GM21526 (cell line): Measurements from ENCODE around the gene ITSN1.
"Not testable (repeated sequence)": the region's sequence is repeated elsewhere in the genome, so short reads cannot be mapped to it uniquely, and the experiment has no call there.

ENCODE experiments used
- ATAC-seq: cut with Tn5 transposase; IDR thresholded peaks from one replicate; pipeline ENCODE4 v1.9.1; 2021; ENCODE audit warnings: moderate library complexity; ENCODE audit not compliant: unreplicated experiment, low FRiP score

The ITSN1 gene

DNA sequence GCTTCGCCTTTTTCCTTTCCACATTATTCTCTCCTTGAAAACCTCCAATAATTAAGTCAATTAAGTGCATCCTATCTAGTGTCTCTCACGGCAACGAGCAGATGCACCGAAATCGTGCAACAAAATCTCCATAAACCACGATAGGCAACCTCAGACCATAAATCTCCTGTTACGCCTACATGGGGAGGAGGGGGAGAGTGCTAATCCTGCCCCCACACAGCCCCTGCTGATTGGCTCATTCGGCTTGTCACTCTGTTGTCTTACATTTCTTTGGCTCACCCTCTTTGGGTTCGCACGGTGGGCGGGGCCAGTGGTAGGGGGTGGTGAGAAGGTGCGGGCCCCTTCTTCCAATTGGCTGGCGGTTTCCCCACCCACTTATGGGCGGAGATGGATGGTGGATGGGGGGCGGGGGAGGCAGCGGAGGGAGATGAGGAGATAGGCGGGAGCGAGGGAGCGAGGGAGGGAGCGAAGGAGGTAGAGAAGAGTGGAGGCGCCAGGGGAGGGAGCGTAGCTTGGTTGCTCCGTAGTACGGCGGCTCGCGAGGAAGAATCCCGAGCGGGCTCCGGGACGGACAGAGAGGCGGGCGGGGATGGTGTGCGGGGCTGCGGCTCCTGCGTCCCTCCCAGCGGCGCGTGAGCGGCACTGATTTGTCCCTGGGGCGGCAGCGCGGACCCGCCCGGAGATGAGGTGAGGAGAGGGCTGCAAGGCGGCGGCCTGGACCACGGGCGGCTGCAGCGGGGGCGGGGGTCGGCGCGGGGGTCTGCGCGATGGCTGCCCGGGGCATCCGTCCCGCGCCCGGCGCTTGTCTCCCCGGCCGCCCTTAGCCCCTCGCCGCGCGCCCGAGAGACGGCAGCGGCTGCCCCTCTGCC is at the start of gene ITSN1:
Gene ITSN1 (plus strand): TSS at position 475 of the 869 bp plus-strand sequence. CDS start 76,328 bp downstream, outside the sequence.
- ATAC-seq = peak; percentile 69

- ATAC-seq = no peak
These were observed 44.2 kb upstream of the ITSN1 start for GRCh38 chr21:33598051-33598450.

GRCh38 chr21:33608559-33608958 is 33.7 kb upstream of the ITSN1 start:
- ATAC-seq = no peak

DNA sequence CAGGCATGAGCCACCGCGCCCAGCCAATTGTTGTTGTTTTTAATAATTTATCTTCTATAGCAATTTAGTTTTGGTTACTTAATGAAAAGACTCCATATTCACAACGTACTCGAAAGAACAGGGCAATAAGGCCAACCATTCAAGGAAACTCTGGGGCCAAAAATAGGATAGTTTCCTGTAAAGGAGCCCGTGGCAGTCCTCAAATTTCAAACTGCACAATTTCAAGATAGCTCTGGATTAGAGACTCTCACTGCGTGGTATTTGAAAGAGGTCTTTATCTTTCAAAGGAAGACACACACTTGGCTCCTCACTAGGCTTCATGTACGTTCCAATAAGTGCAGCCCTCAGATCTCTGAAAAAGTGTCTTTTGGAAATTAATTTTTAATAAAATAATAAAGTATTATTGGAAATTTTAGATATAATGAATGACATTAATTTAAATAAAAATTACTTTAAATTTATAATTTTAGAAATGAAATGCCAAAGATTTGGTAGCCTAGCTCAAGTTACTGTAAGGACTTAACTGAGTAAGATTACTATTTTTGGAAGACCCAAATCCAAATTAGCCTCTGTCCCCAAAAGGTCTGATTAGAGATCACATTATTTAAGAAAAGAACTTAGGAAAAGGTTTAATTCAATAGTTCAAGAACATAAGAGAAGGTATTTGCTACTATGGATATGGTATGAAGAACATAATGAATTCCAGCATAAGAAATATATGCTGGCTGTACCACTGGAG is 31.1 kb upstream of the ITSN1 start:
- ATAC-seq = no peak

DNA sequence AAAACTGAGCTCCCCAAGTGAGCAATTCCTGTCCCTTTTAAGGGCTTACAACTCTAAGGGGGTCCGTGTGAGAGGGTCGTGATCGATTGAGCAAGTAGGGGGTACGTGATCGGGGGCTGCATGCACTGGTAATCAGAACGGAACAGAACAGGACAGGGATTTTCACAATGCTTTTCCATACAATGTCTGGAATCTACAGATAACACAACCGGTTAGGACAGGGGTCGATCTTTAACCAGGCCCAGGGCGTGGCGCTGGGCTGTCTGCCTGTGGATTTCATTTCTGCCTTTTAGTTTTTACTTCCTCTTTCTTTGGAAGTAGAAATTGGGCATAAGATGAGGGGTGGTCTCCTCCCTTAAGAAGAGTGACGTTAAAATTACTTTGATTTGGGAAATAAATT is 24.7 kb upstream of the ITSN1 start:
- not testable (repeated sequence) for ATAC-seq

DNA sequence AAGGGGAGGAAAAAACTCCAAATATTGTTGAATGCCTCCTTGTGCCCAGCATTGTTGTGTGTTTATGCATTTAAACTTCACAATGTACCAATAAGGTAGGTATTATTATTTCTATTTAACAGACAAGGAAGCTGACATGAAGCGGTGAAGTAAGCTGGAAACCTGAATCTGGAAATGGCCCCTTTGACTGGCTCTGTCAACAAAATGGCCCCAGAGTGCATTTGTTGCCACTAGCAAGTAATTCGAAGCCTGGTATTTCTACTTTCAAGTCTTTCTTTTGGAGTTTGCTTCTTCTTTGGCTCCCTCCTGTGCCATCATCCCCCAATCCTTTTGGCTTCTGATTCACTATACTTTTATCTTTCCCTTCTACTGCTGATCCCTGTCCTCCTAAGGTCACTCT is 23.9 kb upstream of the ITSN1 start:
- ATAC-seq = no peak

DNA sequence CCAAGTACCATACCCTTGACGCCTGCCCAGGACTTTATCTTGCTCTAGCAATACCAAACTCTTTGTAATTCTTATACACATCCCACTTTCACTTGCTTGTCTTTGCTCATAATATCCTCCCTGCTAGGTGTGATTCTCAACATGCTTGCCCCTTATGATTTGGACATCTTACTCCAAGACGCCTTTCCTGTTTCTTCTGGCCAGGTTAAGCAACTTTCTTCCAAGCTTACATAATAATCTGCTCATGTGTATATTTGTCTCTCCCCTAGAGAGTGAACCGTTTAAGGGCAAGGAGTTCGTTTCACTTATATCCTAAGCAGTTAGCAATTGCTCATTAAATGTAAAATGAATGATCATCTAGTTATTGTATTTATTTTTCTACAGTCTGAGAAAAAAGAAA is 22.6 kb upstream of the ITSN1 start:
- ATAC-seq = no peak

GRCh38 chr21:33622253-33622652 is 20.0 kb upstream of the ITSN1 start:
- ATAC-seq = no peak

DNA sequence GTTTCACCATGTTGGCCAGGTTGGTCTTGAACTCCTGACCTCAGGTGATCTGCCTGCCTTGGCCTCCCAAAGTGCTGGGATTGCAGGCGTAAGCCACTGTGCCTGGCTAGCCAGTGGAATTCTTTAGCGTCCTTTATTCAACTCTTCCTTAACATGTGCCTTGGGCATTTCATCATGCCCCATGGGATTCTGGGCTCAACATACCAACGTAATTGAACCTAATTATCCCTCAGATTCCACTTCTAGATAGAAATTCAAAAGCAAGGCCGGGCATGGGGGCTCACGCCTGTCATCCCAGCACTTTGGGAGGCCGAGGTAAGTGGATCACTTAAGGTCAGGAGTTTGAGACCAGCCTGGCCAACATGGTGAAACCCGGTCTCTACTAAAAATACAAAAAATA is 16.1 kb upstream of the ITSN1 start:
- not testable (repeated sequence) for ATAC-seq

DNA sequence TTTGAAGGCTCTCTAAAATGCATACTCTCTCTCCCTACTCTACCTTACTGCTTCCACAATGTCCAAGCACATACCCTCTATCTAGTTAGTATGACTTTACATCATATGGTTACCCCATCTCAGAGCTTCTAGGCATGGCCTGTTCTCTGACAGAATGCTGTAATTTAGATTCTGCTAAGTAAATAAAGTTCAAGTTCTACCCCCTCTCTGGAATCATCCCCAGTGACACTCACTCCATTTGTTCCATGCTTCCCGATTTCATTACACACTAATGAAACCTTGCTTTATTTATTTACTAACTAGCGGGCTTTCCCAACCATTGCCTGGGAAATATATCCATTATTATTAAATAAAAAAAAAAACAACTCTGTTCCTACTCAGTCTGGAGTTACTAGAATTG is 8.0 kb upstream of the ITSN1 start:
- ATAC-seq = no peak

DNA sequence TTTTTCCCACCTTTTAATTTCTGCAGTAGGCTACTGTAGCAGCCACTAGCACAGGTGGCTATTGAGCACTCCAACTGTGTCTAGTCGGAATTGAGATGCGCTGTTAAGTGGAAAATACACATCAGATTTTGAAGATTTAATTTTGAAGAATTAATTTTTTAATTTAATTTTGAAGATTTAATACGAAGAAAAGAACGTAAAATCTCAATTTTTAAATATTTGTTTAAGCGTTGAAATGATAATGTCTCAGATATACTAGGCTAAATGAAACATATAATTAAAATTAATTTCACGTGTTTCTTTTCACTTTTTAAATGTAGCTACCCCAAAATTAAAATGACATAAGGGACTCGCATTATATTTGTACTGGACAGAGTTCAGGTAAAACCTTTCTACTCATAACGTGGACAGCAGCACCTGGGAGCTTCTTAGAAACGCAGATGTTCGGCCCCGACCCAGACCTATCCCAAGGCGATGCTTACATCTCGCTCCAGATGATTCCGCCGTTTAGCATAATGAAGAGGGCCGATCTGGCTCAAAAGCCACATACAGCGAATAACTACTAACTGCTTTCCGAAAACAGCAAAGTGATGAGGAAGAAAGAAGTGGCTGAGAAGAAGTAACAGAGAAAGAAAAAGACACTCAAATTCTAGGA is 1.5 kb upstream of the ITSN1 start:
- ATAC-seq = no peak

GRCh38 chr21:33641352-33642026 is 812 bp upstream of the ITSN1 start, which contains the start of gene CRYZL1:
CRYZL1 (minus strand) TSS chr21:33641741; CDS start chr21:33631551, 10,190 bp downstream.
- peak; percentile 82 for ATAC-seq

DNA sequence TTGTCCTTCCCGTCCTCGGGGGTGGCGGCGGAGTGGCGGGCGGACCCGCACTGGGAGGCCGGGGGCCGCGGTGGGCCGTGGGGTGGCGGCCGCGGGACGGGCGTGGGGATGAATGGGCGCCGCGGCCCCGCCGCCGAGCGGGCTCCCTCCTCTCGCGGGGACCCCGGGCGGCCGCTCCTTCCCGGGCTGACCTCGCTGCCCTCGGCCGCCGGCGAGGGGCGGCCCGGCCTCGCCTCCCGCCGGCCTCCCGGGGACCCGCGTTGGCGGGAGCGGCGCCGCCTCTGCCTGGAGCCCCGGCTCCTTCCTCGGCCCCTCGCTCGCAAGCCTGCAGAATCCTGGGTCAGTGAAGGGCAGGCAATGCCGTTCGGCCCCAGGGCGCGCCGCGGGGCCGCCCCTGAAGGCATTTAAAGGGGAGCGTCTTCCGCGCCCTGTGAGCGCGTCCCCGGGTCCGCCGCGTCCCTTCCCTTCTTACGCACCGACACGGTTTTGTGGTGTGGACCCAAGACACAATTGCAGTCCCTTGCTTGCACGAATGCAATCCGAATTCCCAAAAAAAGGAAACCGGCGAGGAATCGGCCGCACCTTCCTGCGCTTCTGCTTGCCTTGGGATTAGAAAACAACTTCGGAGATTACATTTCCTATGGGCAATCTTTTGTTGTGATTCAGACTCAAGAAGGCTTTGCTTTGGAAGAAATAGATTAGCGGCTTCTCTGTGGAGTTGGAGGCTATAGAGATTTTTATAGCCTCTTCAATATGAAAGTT is 776 bp downstream of the ITSN1 start:
- peak; percentile 3 for ATAC-seq

GRCh38 chr21:33643658-33644311 is 1.5 kb downstream of the ITSN1 start:
- ATAC-seq = no peak

- no peak for ATAC-seq
These were observed 2.2 kb downstream of the ITSN1 start for GRCh38 chr21:33644383-33645074.

GRCh38 chr21:33645730-33646129 is 3.4 kb downstream of the ITSN1 start:
- no peak for ATAC-seq

DNA sequence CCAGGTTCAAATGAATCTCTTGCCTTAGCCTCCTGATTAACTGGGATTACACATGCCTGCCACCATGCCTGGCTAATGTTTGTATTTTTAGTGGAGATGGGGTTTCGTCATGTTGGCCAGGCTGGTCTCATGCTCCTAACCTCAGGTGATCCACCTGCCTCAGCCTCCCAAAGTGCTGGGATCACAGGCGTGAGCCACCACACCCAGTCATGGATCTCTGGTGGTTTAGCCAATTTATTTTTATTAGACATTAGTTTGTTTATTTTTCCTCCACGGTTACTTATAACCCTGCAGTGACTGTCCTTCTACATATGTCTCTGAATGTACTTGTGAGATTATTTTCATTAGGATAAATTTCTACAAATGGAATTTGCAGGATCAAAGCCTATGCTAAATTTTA is 5.3 kb downstream of the ITSN1 start:
- ATAC-seq = no peak

DNA sequence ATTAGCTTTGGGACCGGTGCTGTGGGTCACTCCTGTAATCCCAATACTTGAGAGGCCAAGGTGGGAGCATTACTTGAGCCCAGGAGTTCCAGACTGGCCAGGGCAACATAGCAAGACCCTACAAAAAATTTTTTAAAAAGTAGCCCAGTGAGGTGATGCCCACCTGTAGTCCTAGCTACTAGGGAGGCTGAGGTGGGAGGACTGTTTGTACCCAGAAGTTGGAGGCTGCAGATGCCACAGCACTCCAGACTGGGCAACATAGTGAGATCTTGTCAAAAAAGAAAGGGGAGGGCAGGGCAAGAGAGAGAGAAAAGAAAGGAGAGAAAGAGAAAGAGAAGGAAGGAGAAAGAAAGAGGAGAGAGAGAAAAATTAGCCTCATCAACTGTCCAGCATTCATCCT is 6.3 kb downstream of the ITSN1 start:
- no peak for ATAC-seq

- ATAC-seq = no peak
These were observed 7.9 kb downstream of the ITSN1 start for GRCh38 chr21:33650230-33650629.
